Activated effector memory CD4-positive, alpha-beta T cell treated with Interleukin-2 at 50 U/mL for 16 hours (primary cell): ENCODE data around the gene ELF3.
"Not testable (repeated sequence)": the region's sequence is repeated elsewhere in the genome, so short reads cannot be mapped to it uniquely, and the experiment has no call there.

ENCODE experiments used
- DNase-seq: peaks from one replicate; pipeline ENCODE4 v3.0.0-alpha.2; 2020

The ELF3 gene

DNA sequence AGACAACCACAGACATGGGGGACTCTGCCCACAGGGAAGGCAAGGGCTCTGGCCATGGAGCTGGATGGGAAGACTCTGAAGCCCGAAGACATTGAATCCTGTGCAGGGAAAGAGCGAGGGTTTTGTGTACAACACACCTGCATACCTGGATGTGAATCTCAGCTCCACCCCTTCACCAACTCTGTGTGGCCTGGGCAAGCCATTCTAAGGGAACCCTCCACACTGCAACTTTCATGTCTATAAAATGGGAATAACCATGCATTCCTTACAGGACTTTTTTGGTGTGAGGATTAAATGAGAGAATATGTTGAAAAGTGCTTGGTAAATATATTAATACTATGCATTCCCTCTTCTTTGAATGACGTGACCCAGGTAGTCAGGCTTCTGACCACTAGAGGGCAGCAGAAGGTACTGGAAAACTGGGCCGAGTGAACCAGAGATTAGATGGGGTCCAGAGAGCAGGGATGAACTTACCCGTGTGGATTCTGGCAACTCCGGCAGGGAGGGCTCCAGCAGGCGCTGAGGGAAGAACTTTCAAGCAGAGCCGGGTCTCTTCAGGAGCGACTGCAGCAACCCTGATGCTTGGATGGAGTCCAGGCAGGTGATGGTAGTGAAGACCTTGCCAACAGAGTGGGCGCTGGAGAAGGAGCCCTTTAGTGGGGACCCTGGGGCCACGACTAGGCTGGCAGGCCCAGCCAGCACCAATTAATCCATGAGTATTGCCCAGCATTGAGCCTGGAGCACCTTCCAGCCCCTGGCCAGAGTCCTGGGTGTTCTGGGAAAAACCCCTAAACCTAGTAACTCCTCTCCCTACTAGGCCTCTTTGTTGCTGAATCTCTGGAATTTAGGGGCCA is 834 bp upstream of the ELF3 start:
- peak; percentile 29 for DNase-seq

DNA sequence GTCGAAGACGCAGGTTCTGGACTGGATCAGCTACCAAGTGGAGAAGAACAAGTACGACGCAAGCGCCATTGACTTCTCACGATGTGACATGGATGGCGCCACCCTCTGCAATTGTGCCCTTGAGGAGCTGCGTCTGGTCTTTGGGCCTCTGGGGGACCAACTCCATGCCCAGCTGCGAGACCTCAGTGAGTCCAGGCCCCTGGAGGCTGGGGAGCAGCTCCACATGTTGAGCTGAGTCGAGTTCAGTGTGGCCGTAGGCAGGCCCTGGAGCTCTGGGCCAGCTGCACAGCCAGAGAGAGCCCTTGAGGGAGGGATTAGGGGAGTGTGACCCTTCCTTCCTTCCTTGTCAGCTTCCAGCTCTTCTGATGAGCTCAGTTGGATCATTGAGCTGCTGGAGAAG is 1.6 kb downstream of the ELF3 start:
- no peak for DNase-seq

DNA sequence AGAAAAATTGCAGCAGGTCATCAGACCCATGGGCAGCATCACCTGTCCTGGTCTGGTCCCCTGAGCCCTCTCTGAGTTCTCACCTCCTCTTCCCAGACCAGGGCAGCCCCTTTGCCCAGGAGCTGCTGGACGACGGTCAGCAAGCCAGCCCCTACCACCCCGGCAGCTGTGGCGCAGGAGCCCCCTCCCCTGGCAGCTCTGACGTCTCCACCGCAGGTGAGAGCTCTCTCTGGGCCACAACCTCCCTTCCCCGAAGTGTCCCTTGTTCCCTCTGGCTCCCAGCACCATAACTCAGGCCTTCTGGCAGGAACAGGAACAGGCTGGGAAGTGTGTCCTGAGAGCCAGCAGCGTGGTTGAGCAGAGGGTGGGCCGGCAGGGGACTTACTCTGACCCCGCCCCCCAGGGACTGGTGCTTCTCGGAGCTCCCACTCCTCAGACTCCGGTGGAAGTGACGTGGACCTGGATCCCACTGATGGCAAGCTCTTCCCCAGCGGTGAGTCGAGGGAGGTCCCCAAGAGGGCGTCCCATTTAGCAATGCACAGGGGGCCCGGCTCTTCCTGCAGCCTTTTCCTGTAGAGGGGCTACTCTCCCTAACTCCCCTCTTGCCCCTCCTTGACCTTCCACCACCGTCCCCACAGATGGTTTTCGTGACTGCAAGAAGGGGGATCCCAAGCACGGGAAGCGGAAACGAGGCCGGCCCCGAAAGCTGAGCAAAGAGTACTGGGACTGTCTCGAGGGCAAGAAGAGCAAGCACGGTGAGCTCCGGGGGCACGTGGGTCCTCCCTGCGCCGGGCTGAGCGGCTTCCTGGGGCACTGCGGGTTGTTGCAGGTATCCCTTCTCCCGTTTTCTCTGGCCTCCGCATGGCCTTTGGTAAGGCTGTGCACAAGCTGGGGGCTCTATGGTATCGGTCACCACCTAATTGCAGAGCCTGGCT is 2.4 kb downstream of the ELF3 start:
- no peak for DNase-seq

DNA sequence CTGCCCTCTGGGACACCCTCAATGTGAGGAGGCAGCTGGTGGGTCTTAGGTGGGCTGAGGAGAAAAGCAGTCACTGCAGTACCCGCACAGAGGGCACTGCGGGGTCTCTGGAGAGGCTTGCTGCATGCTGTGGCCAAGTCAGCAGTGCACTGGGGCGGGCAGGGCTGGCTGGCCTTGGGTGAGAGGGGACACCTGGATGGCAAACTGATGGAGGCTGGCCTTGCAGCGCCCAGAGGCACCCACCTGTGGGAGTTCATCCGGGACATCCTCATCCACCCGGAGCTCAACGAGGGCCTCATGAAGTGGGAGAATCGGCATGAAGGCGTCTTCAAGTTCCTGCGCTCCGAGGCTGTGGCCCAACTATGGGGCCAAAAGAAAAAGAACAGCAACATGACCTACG is 3.2 kb downstream of the ELF3 start:
- no peak for DNase-seq

DNA sequence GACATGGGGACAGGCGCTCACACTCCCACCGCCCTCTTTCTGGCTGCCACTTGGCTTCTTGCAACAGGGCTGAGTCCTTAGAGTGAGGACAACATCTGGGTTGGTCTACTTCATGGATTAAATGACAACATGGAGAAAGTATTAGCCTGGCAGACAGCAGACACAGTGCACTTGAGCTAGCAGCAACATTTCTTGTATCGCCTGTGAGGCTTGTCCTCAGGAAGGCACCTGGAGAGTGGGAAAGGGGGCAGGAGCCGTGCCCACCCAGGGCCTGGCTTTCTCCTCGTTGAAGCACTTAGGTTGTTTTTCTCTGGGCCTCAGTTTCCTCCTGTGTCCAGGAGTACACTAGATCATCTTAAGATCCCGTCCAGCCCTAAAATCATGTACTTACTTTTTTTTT is 3.7 kb downstream of the ELF3 start:
- no peak for DNase-seq

DNA sequence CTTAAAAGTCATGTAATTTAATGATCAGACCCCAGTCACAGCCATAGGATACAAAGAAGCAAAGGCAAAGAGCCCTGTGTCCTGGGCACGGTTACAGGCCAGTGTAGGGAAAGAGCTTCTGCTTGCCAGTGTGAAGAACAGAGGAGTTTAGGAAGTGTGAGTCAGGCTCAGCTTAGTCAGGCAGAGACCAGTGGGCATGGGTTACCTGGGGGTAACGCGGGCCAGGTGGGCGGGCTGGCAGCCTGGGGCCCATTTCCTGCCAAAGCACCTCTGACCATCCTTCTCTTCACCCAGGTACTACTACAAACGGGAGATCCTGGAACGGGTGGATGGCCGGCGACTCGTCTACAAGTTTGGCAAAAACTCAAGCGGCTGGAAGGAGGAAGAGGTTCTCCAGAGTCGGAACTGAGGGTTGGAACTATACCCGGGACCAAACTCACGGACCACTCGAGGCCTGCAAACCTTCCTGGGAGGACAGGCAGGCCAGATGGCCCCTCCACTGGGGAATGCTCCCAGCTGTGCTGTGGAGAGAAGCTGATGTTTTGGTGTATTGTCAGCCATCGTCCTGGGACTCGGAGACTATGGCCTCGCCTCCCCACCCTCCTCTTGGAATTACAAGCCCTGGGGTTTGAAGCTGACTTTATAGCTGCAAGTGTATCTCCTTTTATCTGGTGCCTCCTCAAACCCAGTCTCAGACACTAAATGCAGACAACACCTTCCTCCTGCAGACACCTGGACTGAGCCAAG is 4.7 kb downstream of the ELF3 start:
- DNase-seq, result no peak

DNA sequence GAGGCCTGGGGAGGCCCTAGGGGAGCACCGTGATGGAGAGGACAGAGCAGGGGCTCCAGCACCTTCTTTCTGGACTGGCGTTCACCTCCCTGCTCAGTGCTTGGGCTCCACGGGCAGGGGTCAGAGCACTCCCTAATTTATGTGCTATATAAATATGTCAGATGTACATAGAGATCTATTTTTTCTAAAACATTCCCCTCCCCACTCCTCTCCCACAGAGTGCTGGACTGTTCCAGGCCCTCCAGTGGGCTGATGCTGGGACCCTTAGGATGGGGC is 5.2 kb downstream of the ELF3 start:
- DNase-seq, result no peak

DNA sequence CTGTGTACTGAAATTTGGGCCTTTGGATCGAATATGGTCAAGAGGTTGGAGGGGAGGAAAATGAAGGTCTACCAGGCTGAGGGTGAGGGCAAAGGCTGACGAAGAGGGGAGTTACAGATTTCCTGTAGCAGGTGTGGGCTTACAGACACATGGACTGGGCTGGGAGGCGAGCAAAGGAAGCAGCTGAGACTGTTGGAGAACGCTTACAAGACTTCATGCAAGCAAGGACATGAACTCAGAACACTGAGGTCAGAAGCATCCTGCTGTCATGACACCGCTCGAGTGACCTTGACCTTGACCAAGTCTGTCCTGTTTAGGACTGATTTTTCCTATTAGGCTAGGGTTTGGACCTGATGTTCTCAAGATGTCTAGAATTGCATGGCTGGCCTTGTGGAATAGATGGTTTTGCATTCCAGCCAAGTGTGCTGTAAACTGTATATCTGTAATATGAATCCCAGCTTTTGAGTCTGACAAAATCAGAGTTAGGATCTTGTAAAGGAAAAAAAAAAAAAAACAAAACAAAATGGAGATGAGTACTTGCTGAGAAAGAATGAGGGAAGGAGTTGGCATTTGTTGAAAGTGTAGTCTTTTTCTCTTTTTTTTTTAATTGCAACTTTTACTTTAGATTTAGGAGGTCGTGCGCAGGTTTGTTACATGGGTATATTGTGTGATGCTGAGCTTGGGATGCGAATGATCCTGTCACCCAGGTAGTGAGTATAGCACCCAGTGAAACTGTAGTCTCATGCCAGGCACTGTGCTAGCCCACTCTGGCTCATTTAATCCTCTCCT is 5.8 kb downstream of the ELF3 start:
- DNase-seq, result no peak

DNA sequence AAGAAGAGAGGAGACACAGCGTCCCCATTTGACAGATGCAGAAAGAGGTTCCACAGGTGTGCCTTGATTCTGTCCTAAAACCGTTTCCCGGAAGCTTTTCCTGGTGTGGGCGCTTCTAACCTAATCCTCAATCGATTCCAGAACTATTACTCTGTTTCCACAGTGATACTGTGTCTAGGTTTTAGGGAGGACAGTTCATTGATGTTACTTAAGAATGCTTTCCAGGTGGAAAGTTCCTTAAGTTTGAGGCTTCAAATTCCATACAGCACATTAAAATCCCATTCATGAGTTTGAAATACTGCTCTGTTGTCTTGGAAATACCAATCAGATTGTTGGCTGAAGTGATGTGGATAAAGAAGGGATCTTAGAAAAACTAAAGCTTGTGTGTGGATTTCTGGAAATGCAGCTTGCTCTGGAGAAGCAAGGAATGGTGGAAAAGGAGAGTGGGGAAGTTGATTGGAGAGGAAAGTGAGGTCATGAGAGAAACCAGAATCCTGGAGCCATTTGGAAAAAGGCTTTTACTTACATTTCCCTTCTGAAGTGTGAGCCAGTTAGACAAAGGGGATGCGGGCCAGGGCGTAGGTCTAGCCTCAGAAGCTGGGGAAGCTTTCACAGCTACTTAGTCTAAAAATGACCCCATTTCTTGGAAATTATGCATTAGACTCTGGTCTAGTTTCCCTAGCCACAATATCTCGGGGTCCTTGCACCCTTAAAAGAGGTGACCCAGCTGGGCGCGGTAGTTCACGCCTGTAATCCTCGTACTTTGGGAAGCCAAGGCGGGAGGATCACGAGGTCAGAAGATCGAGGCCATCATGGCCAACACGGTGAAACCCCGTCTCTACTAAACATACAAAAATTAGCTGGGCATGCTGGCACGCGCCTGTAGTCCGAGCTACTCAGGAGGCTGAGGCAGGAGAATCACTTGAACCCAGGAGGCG is 6.7 kb downstream of the ELF3 start:
- DNase-seq, result no peak

DNA sequence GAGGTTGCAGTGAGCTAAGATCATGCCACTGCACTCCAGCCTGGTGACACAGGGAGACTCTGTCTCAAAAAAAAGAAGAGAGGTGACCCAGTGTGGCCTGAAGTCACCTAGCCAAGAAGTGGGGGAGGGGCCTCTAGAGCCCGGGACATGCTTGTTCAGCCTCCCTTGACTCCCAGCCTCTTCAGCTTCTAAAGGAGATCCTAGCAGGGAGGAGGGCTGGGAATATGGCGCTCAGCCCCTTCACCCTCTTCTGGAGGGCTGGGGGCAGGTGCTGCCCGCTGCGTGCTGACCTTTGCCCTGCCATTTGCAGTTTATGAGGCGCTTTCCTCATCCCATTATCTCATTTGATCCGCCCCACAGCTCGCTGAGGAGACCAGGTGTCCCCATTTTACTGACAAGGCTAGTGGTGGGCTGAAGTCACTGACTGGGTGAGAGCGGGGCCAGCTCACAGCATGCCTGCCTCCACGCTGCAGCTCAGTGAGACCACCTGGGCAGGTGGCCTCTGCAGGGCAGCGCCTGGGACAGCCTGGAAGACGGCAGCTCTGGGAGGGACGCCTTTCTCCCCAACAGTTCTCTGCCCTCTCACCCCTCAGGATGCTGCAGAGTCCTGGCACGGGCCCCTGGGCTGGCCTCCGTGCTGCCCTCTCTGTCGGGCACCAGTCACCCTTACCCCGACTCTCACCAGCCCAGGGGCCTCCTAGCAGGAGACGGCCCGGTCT is 7.5 kb downstream of the ELF3 start:
- DNase-seq, result no peak

DNA sequence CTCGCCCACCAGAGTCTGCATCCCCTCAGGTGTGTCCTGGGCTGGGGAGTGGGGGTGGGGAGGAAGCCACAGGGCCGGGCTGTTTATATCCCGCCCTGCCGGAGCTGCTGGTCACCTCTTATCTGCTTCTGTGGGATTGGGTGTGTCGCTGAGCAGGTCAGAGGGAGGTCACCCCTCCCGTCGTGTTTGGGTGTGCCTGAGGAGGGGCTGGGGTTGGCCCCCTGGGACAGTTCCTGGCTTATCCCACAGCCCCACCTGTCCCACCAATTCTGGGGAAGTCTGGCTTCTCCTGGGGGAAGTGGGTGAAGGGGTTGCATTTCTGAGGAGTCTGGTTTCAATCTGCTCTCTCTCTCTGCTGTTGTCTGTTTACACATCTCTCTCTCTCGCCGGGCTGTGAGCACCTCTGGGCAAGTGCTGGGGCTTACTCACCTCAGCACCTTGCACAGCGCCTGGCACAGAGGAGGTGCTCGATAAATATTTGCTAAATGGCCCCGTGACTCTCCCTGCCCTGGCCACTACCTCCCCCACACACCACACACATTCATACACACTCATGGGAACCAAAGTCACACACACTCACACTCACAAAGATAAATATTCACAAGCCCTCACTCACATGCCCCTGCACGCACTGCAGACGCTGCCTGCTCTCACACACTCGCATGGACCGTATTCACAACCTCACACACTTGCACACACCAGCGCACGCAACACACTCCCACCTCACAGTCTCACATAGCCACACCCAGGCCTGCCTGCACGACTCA is 8.3 kb downstream of the ELF3 start:
- DNase-seq, result no peak

DNA sequence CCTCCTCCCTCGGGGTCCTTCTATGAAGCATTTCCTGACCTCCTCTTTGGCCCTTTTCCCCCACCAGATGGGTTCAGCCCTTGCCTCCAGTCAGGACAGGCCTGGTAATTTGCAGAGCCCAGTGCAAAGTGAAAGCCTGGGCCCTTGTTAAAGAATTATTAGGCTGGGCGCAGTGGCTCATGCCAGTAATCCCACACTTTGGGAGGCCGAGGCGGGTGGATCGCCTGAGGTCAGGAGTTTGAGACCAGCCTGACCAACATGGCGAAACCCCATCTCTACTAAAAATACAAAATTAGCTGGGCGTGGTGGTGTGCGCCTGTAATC is 8.8 kb downstream of the ELF3 start:
- not testable (repeated sequence) for DNase-seq

DNA sequence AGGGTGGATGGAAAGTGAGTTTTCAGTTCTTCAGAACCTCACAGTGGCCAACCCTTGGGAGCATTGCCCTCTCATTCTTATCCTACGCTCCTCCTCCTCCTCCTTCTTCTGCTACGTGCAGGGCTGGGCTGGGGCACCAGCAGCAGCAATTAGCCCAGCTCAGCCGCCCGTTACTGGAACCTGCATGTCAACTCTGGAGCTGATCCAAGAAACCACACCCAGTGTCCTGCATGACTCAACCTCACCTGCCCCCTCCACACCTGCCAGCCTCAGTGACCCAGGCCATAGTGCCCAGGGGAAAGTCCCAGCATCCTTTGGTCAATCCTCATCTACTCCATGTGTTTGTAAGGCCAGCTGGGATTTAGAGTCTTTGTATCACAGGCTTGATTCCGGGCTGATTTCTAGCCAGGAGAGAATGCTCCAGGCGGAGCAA is 12.6 kb downstream of the ELF3 start:
- DNase-seq, result no peak

DNA sequence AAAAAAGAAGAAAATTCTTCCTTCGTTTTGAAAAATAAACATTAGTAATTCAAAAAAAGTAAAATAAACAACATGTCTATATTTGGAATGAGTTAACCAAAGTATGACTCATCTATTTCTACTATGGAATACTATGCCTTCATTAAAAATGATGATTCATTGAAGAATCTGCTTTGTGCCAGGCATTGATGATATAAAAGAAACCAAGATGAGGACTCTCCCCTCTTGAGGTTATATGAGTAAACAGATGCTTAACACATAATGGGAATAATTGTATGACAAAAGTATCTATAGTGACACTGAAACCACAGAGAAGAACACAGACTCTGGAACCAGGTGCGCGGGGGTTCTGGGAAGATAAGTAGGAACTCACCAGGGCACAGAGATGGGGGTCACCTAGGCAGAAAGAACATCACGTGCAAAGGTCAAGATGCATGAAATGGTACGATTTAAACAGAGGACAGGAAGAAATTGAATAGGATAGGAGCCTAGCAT is 18.8 kb downstream of the ELF3 start:
- no peak for DNase-seq

DNA sequence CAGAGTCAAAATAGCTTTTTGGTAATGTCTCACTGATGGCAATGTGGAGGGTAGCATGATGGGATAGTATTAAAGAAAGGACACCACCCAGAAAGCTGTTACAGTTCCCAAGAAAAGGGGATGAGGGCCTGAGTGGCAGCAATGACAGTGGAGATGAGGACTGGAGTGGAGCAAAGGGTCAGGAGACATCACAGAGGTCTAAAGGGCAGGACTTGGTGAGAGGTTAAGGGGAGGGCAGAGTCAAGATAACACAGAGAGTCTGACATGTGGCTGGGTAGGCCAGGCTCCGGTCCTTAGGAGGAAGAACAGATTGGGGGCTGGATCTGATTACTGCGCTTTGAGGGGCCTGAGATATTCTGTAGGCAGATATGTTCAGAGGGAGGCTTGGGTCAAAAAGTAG is 19.3 kb downstream of the ELF3 start:
- no peak for DNase-seq

DNA sequence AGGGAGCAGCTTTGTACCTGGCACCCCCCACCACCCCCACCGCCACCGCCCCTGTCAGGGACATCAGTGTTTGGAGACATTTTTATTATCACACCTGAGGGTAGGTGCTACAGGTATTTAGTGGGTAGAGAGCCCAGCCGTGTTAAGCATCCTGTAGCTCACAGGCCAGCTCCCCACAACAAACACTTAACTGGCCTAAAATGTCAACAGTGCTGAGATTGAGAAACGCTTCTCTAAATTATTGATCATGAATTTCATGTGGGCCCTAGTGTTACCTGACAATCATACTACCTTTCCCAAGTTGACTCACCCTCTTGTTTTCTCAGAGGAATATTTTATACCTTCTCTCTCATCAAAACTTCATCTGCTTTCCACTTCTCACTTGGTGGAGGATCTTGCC is 21.4 kb downstream of the ELF3 start:
- DNase-seq, result no peak

DNA sequence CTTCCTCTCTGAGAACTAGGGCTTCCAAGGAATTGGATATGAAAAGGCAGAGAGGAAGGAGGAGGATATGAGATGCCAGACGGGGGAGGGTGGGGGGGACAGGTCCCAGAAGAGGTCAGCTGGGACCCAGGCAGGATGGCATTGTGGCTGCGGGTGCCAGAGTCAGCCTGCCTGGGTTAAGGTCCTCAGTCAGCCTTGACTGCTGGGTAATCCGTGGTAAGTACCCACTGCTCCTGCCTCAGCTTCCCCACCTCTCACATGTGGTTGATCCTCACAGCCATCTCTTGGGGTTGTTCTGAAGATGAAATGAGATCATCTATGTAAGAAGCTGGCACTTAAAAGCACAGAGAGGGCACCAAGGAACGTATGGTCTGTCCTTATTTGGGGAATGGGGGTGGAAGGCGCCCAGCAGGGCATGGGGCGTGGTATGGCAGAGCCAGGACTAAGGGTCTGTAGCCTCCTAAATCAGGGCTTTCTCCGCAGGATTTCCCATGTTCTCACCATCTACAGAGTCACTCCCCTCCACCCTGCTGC is 23.8 kb downstream of the ELF3 start:
- DNase-seq, result no peak

DNA sequence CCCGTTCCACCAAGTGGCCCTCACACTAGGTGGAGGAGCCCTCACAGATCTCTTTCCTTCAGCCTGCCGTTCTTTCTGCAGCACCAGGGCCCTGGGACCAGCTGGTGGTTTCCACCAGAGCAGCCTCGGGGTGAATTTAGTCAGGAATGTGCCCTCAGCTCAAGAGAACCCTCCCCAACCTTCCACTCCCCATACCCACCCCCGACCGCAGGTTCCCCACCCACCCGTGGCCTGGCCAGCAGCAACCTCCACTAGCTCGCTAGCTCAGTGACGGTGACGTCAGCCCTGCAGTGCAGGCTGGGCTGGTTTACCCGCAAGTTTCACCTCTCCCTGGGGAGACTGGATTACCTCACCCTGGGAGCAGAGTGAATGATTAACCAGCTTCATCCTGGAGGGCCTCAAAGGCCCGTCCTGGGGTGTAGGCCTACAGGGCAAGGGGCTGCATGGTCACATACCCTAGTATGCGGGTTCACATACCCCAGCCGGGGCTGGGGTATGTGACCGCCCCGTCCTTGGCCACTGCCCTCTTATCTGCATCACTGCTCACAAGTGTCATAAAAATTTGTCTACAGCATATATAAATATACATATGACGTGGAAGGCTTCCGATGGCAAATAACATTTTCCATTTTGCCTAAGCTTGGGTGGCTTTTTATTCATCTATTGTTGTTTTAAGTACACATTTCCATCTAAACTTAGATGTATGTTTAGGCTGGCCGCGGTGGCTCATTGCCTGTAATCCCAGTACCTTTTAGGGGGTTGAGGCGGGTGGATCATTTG is 24.5 kb downstream of the ELF3 start:
- no peak for DNase-seq
